T-cell (primary cell): ENCODE measurements around the gene GPR162. TPM values are rescaled to one million over a fixed set of nuclear protein-coding genes. Genes with fewer than 3 reads are reported as not detected.

Experiments
- ATAC-seq, 4 experiments: fragments of 200-7000 bp in 3 of 4; fragments of 150-1000 bp in 1 of 4; cut with Tn5 transposase; replicated peaks in 1 of 4; 1 replicate in 3 of 4; 2 replicates in 1 of 4; pipeline ENCODE4 v1.10.0; 2021; ENCODE audit warnings: moderate library complexity in 3 of 4, mild to moderate bottlenecking in 2 of 4, moderate number of reproducible peaks in 1 of 4
- CTCF ChIA-PET, 2 donors: fragments of 300-600 bp; sonication (Branson Sonifier 250); formaldehyde crosslinking; loops; one replicate each; lab custom pipeline; 2022; ENCODE audit warnings: antibody characterized with exemption in 2 of 2; lab: Charles Lee
- POLR2A ChIA-PET, 2 donors: fragments of 300-600 bp; sonication (Branson Sonifier 250); formaldehyde crosslinking; loops; one replicate each; lab custom pipeline; 2022; ENCODE audit warnings: antibody characterized with exemption in 2 of 2; lab: Charles Lee
- DNase-seq, 35 experiments: peaks; one replicate each; pipeline versions ENCODE4 v3.0.0 to v3.0.0-alpha.2; 2013 to 2023
- H3K27ac ChIP-seq: one replicate; pipeline ENCODE4 v1.5.1; 2013; ENCODE audit warnings: low read length
- H3K27me3 ChIP-seq, 2 experiments: replicated peaks in 1 of 2; 1 replicate in 1 of 2; 2 replicates in 1 of 2; pipeline versions ENCODE4 v1.6.1 to v1.7.0; 2013; ENCODE audit warnings: low read length in 1 of 2, mixed read lengths in 1 of 2; ENCODE audit not compliant: control insufficient read depth in 2 of 2, insufficient read depth in 2 of 2; ENCODE audit errors: extremely low read depth in 1 of 2
- H3K36me3 ChIP-seq, 2 donors: 1 replicate in 1 of 2; 2 replicates in 1 of 2; pipeline versions ENCODE4 v1.6.1 to v1.7.0; 2013; ENCODE audit warnings: low read length in 1 of 2; ENCODE audit not compliant: control insufficient read depth in 2 of 2, insufficient read depth in 1 of 2; ENCODE audit errors: extremely low read depth in 1 of 2
- H3K4me1 ChIP-seq, 2 experiments: 1 replicate in 1 of 2; 2 replicates in 1 of 2; pipeline versions ENCODE4 v1.6.1 to v1.7.0; 2013; ENCODE audit warnings: low read length in 2 of 2, mixed read lengths in 1 of 2; ENCODE audit not compliant: insufficient read depth in 2 of 2, control insufficient read depth in 1 of 2; ENCODE audit errors: extremely low read depth in 1 of 2
- H3K4me3 ChIP-seq, 2 donors: 1 replicate in 1 of 2; 2 replicates in 1 of 2; pipeline versions ENCODE4 v1.5.1 to v1.7.0; 2013; ENCODE audit warnings: mild to moderate bottlenecking in 2 of 2, low read length in 1 of 2, moderate library complexity in 1 of 2; ENCODE audit not compliant: control insufficient read depth in 1 of 2; ENCODE audit errors: extremely low read depth in 1 of 2
- H3K9me3 ChIP-seq: 2 replicates; pipeline ENCODE4 v1.7.0; 2013
- H3K27ac Mint-ChIP-seq, 2 donors: one replicate each; pipeline ENCODE4 v1.8.0; 2020 to 2021; ENCODE audit warnings: mild to moderate bottlenecking in 2 of 2, mixed read lengths in 2 of 2
- H3K27me3 Mint-ChIP-seq, 2 donors: one replicate each; pipeline ENCODE4 v1.8.0; 2021 to 2022; ENCODE audit warnings: mixed read lengths in 2 of 2
- H3K36me3 Mint-ChIP-seq: one replicate; pipeline ENCODE4 v1.8.0; 2021; ENCODE audit warnings: mixed read lengths
- H3K4me1 Mint-ChIP-seq, 3 donors: one replicate each; pipeline ENCODE4 v1.8.0; 2020 to 2022; ENCODE audit warnings: mixed read lengths in 3 of 3, mild to moderate bottlenecking in 1 of 3
- H3K4me3 Mint-ChIP-seq, 3 donors: one replicate each; pipeline ENCODE4 v1.8.0; 2020 to 2022; ENCODE audit warnings: mild to moderate bottlenecking in 3 of 3, mixed read lengths in 3 of 3, moderate library complexity in 3 of 3
- H3K9me3 Mint-ChIP-seq, 3 donors: one replicate each; pipeline ENCODE4 v1.8.0; 2020 to 2022; ENCODE audit warnings: mixed read lengths in 3 of 3
- WGBS: methylation state at CpG from one replicate; pipeline ENCODE4 v1.1.5; 2013; ENCODE audit warnings: missing lambda C conversion rate; ENCODE audit not compliant: insufficient coverage; 5-methylcytosine and 5-hydroxymethylcytosine counted together
- total RNA-seq, 35 experiments: library from RNA in 6 of 35; stranded (reverse) in 6 of 35; fragments of 120-200 nt in 1 of 35; gene quantifications; one replicate each; pipeline versions ENCODE4 v1.2.1 to v1.2.4 and lab custom pipeline; 2013 to 2026

Gene GPR162
- total RNA-seq, 5 donors from 2014 or later (not counting 1 experiment from before 2014, with no cell fraction given), result 0.13 to 0.46 TPM; not detected in 3

- no peak overlapping the region for H3K27ac ChIP-seq
- Mint-ChIP-seq H3K4me1 (peaks cover 17 to 30% (median 22%) of the 10 kb centered on the region in 3 donors), H3K36me3 (no peaks in the 10 kb centered on the region), H3K27ac (peak overlapping the region in 1 of 2 donors; percentile 86), H3K4me3 (peak overlapping the region; percentile 85 to 93 (median 86)), H3K27me3 (peaks cover 12 to 54% of the 10 kb centered on the region in 2 donors), H3K9me3 (no peaks in the 10 kb centered on the region)
- H3K27me3 ChIP-seq, result peaks cover 0 to 65% of the 10 kb centered on the region in 2 experiments
- H3K36me3 ChIP-seq, result no peaks in the 10 kb centered on the region
- peaks cover 0 to 31% of the 10 kb centered on the region in 2 experiments for H3K4me1 ChIP-seq
- CTCF ChIA-PET, result interaction anchor here (0.6 to 1.0 kb wide), 3 partner anchors 76 to 169 kb away, joined by 3 read pairs; partner anchors contain the start of gene ZNF384 (in 1 of the 2)
- no peak for DNase-seq
- 73% methylated on average over 17 of the region's 19 CpGs for WGBS
- H3K9me3 ChIP-seq, result no peaks in the 10 kb centered on the region
- no peak for ATAC-seq
- H3K4me3 ChIP-seq, result peak overlapping the region; percentile 75 to 81
- POLR2A ChIA-PET, result interaction anchor here in 1 of 2 donors (0.7 kb wide), 1 partner anchor 198 kb away, joined by 3 read pairs; no protein-coding TSS in a partner anchor
Observed at GRCh38 chr12:6829536-6830220, 8.1 kb downstream of the GPR162 start.

GRCh38 chr12:6830286-6830890 is 8.8 kb downstream of the GPR162 start:
- peaks cover 0 to 29% of the 10 kb centered on the region in 2 experiments for H3K4me1 ChIP-seq
- peak overlapping the region; percentile 85 to 93 (median 86) for H3K4me3 Mint-ChIP-seq
- no peaks in the 10 kb centered on the region for H3K9me3 ChIP-seq
- DNase-seq (no peak), ATAC-seq (no peak)
- H3K27ac ChIP-seq, result no peak overlapping the region
- peaks cover 0 to 58% of the 10 kb centered on the region in 2 experiments for H3K27me3 ChIP-seq
- no peaks in the 10 kb centered on the region for H3K36me3 Mint-ChIP-seq
- CTCF ChIA-PET, result interaction anchor here (0.6 to 0.9 kb wide), 4 partner anchors 9 to 347 kb away, joined by 3 to 5 read pairs (median 4); no protein-coding TSS in a partner anchor
- no peak overlapping the region for H3K4me3 ChIP-seq
- WGBS, result 96% methylated on average over 3 of the region's 11 CpGs
- H3K36me3 ChIP-seq, result no peaks in the 10 kb centered on the region
- H3K27ac Mint-ChIP-seq, result no peak overlapping the region
- H3K4me1 Mint-ChIP-seq, result peaks cover 16 to 28% (median 21%) of the 10 kb centered on the region in 3 donors
- H3K27me3 Mint-ChIP-seq, result peaks cover 8 to 47% of the 10 kb centered on the region in 2 donors
- POLR2A ChIA-PET, result interaction anchor here in 1 of 2 donors (0.5 kb wide), 1 partner anchor 125 kb away, joined by 7 read pairs; no protein-coding TSS in a partner anchor
- no peaks in the 10 kb centered on the region for H3K9me3 Mint-ChIP-seq

DNA sequence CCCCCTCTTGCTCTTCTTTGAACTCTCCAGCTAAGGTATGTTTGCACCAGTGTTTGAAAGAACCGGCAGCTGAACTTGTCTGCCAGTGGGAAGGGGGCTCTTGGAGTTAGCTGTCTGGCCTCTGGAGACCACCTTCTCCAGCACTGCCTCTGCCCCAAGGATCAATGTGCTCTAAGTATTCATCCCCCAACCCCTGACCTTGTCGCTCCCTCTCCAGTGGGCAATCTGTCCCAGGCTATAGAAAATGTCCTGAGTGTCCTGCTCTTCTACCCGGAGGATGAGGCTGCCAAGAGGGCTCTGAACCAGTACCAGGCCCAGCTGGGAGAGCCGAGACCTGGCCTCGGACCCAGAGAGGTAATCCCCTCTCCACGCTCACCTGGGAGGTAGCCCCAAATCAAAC is 9.4 kb downstream of the GPR162 start:
- Histone ChIP-seq H3K27ac (no peak overlapping the region), H3K4me3 (no peak overlapping the region), H3K27me3 (peaks cover 0 to 52% of the 10 kb centered on the region in 2 experiments), H3K9me3 (no peaks in the 10 kb centered on the region), H3K36me3 (no peaks in the 10 kb centered on the region), H3K4me1 (peaks cover 0 to 30% of the 10 kb centered on the region in 2 experiments)
- Mint-ChIP-seq H3K36me3 (no peaks in the 10 kb centered on the region), H3K4me1 (peaks cover 16 to 28% (median 22%) of the 10 kb centered on the region in 3 donors), H3K9me3 (no peaks in the 10 kb centered on the region), H3K27me3 (peaks cover 8 to 41% of the 10 kb centered on the region in 2 donors), H3K27ac (peak overlapping the region in 1 of 2 donors; percentile 48), H3K4me3 (no peak overlapping the region)
- ATAC-seq, result no peak
- DNase-seq, result no peak
- POLR2A ChIA-PET, result interaction anchor here in 1 of 2 donors (0.5 kb wide), 1 partner anchor 126 kb away, joined by 7 read pairs; no protein-coding TSS in a partner anchor
- CTCF ChIA-PET, result interaction anchor here (0.6 to 0.9 kb wide), 4 partner anchors 8 to 348 kb away, joined by 3 to 5 read pairs (median 4); no protein-coding TSS in a partner anchor
- 93% methylated on average over 5 of the region's 6 CpGs for WGBS

GRCh38 chr12:6831450-6831995 is 9.9 kb downstream of the GPR162 start:
- WGBS, result 93% methylated on average over 11 of the region's 12 CpGs
- Mint-ChIP-seq H3K9me3 (no peaks in the 10 kb centered on the region), H3K36me3 (no peaks in the 10 kb centered on the region), H3K4me1 (peaks cover 16 to 30% (median 22%) of the 10 kb centered on the region in 3 donors), H3K27ac (no peak overlapping the region), H3K27me3 (peaks cover 8 to 35% of the 10 kb centered on the region in 2 donors), H3K4me3 (no peak overlapping the region)
- ATAC-seq, result no peak
- H3K4me1 ChIP-seq, result peaks cover 0 to 31% of the 10 kb centered on the region in 2 experiments
- H3K4me3 ChIP-seq, result no peak overlapping the region
- no peaks in the 10 kb centered on the region for H3K9me3 ChIP-seq
- DNase-seq, result no peak
- no peaks in the 10 kb centered on the region for H3K36me3 ChIP-seq
- no peak overlapping the region for H3K27ac ChIP-seq
- ChIA-PET POLR2A (no interaction called here), CTCF (interaction anchor here (0.5 to 6.1 kb wide), 3 partner anchors 77 to 252 kb away, joined by 3 to 34 read pairs (median 13); partner anchors contain the start of gene MLF2 (in 1 of the 2))
- peaks cover 0 to 47% of the 10 kb centered on the region in 2 experiments for H3K27me3 ChIP-seq

GRCh38 chr12:6832125-6832524 is 10.5 kb downstream of the GPR162 start:
- ChIA-PET POLR2A (no interaction called here), CTCF (interaction anchor here (0.5 to 6.1 kb wide), 3 partner anchors 78 to 253 kb away, joined by 3 to 34 read pairs (median 13); partner anchors contain the start of gene MLF2 (in 1 of the 2))
- Histone ChIP-seq H3K27ac (no peak overlapping the region), H3K36me3 (no peaks in the 10 kb centered on the region), H3K4me3 (no peak overlapping the region), H3K4me1 (peaks cover 0 to 29% of the 10 kb centered on the region in 2 experiments), H3K9me3 (no peaks in the 10 kb centered on the region), H3K27me3 (peaks cover 0 to 41% of the 10 kb centered on the region in 2 experiments)
- Mint-ChIP-seq H3K9me3 (no peaks in the 10 kb centered on the region), H3K27ac (no peak overlapping the region), H3K27me3 (peaks cover 8 to 29% of the 10 kb centered on the region in 2 donors), H3K36me3 (no peaks in the 10 kb centered on the region), H3K4me1 (peaks cover 16 to 28% (median 21%) of the 10 kb centered on the region in 3 donors), H3K4me3 (no peak overlapping the region)
- ATAC-seq, result no peak
- DNase-seq, result no peak
- WGBS, result 69% methylated on average over 2 of the region's 4 CpGs
